Uterus (tissue), 2 donors: ENCODE results near the gene PSEN1.

ENCODE experiments used
- CTCF ChIP-seq, 4 experiments: fragments of 200-600 bp in 2 of 4; fragments of 450-650 bp in 2 of 4; sonication (generic) in 2 of 4; IDR thresholded peaks; one replicate each; pipeline ENCODE4 v1.5.1; 2016 to 2019; ENCODE audit warnings: antibody characterized with exemption in 4 of 4, mild to moderate bottlenecking in 2 of 4, moderate library complexity in 1 of 4
- POLR2A ChIP-seq, 2 donors: fragments of 450-650 bp; IDR thresholded peaks; one replicate each; pipeline ENCODE4 v1.6.1; 2016; ENCODE audit warnings: antibody characterized with exemption in 2 of 2, mild to moderate bottlenecking in 1 of 2, moderate library complexity in 1 of 2

DNA sequence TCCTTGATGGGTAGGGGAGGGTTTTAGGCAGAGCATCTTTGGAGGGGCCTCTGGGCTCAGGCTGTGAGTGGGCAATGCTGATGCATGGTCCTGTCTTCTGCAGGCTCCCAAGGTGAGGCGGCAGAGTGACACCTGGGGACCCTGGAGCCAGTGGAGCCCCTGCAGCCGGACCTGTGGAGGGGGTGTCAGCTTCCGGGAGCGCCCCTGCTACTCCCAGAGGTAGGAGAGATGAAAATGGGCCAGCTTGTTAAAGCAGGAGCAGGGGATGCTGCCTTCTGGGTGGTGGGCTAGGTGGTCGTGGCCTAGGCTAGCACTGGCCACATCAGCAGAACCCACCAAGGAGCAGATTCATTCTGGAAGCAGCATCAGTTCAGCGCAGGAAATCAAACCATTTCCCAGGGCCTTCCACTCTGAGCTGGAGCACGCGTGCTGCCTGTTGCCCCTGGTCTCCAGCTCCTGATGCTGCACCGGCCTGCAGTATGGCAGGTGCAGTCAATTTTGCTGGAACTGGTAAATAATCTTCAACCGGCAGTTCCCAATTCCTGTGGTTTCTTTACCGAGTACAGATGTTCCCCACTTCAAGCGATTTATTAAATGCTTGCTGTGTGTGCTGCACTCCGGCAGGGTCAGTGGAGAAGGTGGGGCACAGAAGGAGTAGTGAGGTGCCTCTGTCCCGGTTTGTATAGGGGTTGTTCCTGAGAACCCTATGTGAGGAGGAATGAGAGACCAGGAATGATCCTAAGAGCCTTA lies 108.4 kb downstream of the PSEN1 start:
- TF ChIP-seq CTCF (IDR thresholded peaks at IDR 0.05) (no peak), POLR2A (IDR thresholded peaks at IDR 0.05) (no peak)
